Smooth muscle cell (in vitro differentiated cells): ENCODE data around the gene BCL2L12. TPM values are rescaled to one million over a fixed set of nuclear protein-coding genes. Genes with fewer than 3 reads are reported as not detected.

ENCODE experiments used
- DNase-seq: peaks from one replicate; lab custom pipeline; 2025; ENCODE audit not compliant: unreplicated experiment; lab: John Stamatoyannopoulos, UW
- H2AFZ ChIP-seq: fragments of 200-600 bp; sonication (generic); 2 replicates; pipeline ENCODE4 v1.6.0; 2016; ENCODE audit warnings: antibody characterized with exemption, low read depth, mild to moderate bottlenecking
- H3F3A ChIP-seq: fragments of 200-600 bp; sonication (generic); 2 replicates; pipeline ENCODE4 v1.6.0; 2017; ENCODE audit warnings: antibody characterized with exemption, low read depth
- H3K27ac ChIP-seq: fragments of 200-600 bp; sonication (generic); 2 replicates; pipeline ENCODE4 v1.5.1; 2016; ENCODE audit warnings: low read depth, mild to moderate bottlenecking
- H3K27me3 ChIP-seq: fragments of 200-600 bp; sonication (generic); 2 replicates; pipeline ENCODE4 v1.6.1; 2016; ENCODE audit warnings: low read depth, mild to moderate bottlenecking
- H3K36me3 ChIP-seq: fragments of 200-600 bp; sonication (generic); 2 replicates; pipeline ENCODE4 v1.5.1; 2016; ENCODE audit warnings: low read depth
- H3K4me1 ChIP-seq: fragments of 200-600 bp; sonication (generic); 2 replicates; pipeline ENCODE4 v1.5.1; 2016; ENCODE audit warnings: low read depth
- H3K4me2 ChIP-seq: fragments of 200-600 bp; sonication (generic); 2 replicates; pipeline ENCODE4 v1.6.0; 2016; ENCODE audit warnings: mild to moderate bottlenecking
- H3K4me3 ChIP-seq: fragments of 200-600 bp; sonication (generic); 2 replicates; pipeline ENCODE4 v1.5.1; 2016; ENCODE audit warnings: mild to moderate bottlenecking
- H3K79me2 ChIP-seq: fragments of 200-600 bp; sonication (generic); 2 replicates; pipeline ENCODE4 v1.6.0; 2016; ENCODE audit warnings: low read depth, mild to moderate bottlenecking
- H3K9ac ChIP-seq: fragments of 200-600 bp; sonication (generic); 2 replicates; pipeline ENCODE4 v1.6.0; 2016; ENCODE audit warnings: low read depth
- H3K9me3 ChIP-seq: fragments of 200-600 bp; sonication (generic); replicated peaks from 2 replicates; pipeline ENCODE4 v1.5.1; 2016; ENCODE audit warnings: low read depth
- H4K20me1 ChIP-seq: fragments of 200-600 bp; sonication (generic); 2 replicates; pipeline ENCODE4 v1.6.0; 2016; ENCODE audit warnings: low read depth
- WGBS: methylation state at CpG from one replicate; pipeline ENCODE4 v1.1.7; 2016; ENCODE audit warnings: low lambda C conversion rate; 5-methylcytosine and 5-hydroxymethylcytosine counted together
- polyA plus RNA-seq: library from polyadenylated mRNA; unstranded; fragments of >200 nt; fragmentation: Nextera tagmentation; extraction: Ambion mirVana; gene quantifications from 2 replicates; pipeline ENCODE4 v1.2.1, GENCODE V29; 2016
- total RNA-seq: library from RNA; depleted of rRNA; stranded (reverse); fragments of >200 nt; gene quantifications from 2 replicates; pipeline ENCODE4 v1.2.3, GENCODE V29; 2014
- TF ChIP-seq, protein P1 (sequence below): fragments of 200-600 bp; sonication (generic); IDR thresholded peaks from 2 replicates; pipeline ENCODE4 v1.5.1; 2017; ENCODE audit warnings: borderline replicate concordance, mild to moderate bottlenecking, antibody characterized with exemption; ENCODE audit not compliant: insufficient read depth, poor library complexity, severe bottlenecking

The BCL2L12 gene
- total and polyA plus RNA-seq, 2 experiments from 2014 or later = 10.8 to 34.0 TPM

DNA sequence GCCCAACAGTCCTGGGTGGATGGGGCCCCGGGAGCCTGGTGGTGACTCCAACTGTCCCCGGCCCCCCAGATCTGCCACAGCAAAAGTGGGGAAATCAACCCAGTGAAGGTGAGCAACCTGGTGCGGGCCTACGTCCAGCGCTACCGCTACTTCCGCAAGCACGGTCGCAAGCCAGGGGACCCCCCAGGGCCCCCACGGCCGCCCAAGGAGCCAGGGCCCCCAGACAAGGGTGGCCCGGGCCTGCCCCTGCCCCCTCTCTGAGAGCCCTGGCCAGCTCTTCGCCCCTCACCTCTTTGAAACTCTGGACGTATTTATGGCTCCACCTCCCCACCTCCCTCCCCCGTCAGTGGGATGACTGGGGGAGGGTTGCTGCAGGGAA is 7.6 kb upstream of the BCL2L12 start:
- WGBS = 95% methylated on average over 13 of the region's 15 CpGs

DNA sequence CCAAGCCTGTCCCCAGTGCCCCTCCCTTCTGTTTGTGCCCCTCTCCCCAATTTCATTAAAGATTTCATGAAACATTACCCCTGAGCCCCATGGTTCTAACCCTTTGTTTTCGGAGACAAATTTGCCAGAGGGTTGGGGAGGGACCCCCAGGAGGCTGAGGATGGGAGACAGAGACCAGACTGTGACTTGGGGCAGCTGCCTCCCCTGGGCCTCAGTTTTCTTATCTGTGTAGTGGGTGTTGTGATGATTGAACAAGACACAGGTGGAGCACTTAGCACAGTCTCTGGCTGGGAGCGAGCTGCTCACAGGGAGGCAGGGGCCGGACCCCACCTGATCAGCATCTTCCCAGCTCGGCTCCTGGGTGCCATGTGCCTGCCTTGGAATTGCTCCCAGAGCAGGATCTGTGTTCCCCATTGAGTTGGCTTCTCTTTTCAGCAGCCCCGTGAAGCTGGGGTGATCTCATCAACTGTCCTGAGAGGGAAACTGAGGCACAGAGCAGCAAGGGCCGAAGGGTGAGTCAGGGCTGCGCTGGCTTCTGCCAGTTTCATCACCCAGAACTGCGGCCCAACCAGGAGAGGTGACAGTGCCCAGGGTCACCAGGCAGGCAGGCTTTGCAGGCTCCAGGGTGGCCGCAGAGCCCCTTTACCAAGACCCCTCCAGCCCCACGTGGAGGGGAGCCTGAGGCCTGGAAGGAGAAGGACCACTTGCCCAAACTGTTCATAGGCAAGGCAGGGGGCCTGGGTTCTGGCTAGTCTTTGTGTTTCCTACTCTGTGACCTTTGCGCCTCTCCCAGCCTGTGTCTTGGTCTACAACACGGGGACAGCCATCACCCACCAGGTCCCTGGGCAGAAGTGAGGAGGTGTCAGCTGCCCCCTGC is 6.9 kb upstream of the BCL2L12 start:
- Histone ChIP-seq H3K9ac (no peak overlapping the region), H3K27ac (no peak overlapping the region), H3K4me2 (no peak overlapping the region), H4K20me1 (peaks cover 29% of the 10 kb centered on the region), H2AFZ (no peak overlapping the region), H3F3A (no peaks in the 10 kb centered on the region), H3K9me3 (no peaks in the 10 kb centered on the region), H3K4me1 (peaks cover 3% of the 10 kb centered on the region), H3K36me3 (no peaks in the 10 kb centered on the region), H3K4me3 (no peak overlapping the region), H3K79me2 (peaks cover 4% of the 10 kb centered on the region), H3K27me3 (no peaks in the 10 kb centered on the region)
- WGBS = 97% methylated on average over 12 of the region's 12 CpGs
- DNase-seq = no peak
- TF ChIP-seq, protein P1, sequence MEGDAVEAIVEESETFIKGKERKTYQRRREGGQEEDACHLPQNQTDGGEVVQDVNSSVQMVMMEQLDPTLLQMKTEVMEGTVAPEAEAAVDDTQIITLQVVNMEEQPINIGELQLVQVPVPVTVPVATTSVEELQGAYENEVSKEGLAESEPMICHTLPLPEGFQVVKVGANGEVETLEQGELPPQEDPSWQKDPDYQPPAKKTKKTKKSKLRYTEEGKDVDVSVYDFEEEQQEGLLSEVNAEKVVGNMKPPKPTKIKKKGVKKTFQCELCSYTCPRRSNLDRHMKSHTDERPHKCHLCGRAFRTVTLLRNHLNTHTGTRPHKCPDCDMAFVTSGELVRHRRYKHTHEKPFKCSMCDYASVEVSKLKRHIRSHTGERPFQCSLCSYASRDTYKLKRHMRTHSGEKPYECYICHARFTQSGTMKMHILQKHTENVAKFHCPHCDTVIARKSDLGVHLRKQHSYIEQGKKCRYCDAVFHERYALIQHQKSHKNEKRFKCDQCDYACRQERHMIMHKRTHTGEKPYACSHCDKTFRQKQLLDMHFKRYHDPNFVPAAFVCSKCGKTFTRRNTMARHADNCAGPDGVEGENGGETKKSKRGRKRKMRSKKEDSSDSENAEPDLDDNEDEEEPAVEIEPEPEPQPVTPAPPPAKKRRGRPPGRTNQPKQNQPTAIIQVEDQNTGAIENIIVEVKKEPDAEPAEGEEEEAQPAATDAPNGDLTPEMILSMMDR = no peak

More for the DNA sequence above, 7.6 kb upstream of the BCL2L12 start:
- H3K79me2 ChIP-seq = no peaks in the 10 kb centered on the region
- no peak overlapping the region for H3K4me3 ChIP-seq
- H3K4me1 ChIP-seq = no peaks in the 10 kb centered on the region
- no peak overlapping the region for H3K27ac ChIP-seq
- H4K20me1 ChIP-seq = peaks cover 27% of the 10 kb centered on the region
- H3F3A ChIP-seq = no peaks in the 10 kb centered on the region
- no peak for DNase-seq
- H3K9ac ChIP-seq = no peak overlapping the region
- H3K27me3 ChIP-seq = no peaks in the 10 kb centered on the region
- no peak overlapping the region for H2AFZ ChIP-seq
- TF ChIP-seq, protein P1 = no peak
- H3K4me2 ChIP-seq = no peak overlapping the region
- H3K36me3 ChIP-seq = no peaks in the 10 kb centered on the region
- no peaks in the 10 kb centered on the region for H3K9me3 ChIP-seq

DNA sequence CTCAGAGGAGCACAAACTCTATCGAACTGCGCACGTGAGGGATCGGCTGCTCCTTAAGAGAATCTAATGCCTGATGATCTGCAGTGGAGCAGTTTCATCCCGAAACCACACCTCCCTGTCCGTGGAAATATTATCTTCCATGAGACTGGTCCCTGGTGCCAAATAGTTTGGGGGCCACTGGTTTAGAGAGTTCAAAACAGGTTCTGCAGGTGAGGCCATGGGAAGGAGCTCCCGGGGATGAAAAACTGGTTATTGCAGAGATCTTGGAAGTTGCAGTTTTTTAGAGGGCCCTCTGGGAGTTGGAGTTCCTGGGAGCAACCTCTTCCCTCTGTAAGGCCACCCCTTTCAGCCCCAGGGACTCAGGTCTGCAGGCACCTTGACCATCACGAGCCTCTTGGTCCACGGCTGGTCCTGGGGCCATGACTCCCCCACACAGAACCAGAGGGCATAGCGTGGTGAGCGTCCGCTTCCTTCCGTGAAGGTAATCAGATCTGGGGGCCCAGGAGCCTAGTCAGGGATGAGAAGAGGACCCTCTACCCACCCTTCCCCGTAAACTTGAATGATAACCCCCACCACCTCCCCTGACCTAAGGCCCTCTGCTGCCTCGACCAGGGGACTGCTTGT is 5.3 kb upstream of the BCL2L12 start:
- Histone ChIP-seq H3K9ac (no peak overlapping the region), H3K4me2 (no peak overlapping the region), H4K20me1 (peaks cover 25% of the 10 kb centered on the region), H3K27ac (no peak overlapping the region), H2AFZ (no peak overlapping the region), H3K79me2 (peaks cover 7% of the 10 kb centered on the region), H3K9me3 (no peaks in the 10 kb centered on the region), H3F3A (no peaks in the 10 kb centered on the region), H3K4me3 (no peak overlapping the region), H3K36me3 (no peaks in the 10 kb centered on the region), H3K4me1 (peaks cover 6% of the 10 kb centered on the region), H3K27me3 (no peaks in the 10 kb centered on the region)
- DNase-seq = no peak
- TF ChIP-seq, protein P1 = no peak
- WGBS = 93% methylated on average over 15 of the region's 15 CpGs
